Dermis blood vessel endothelial cell (primary cell): Measurements from ENCODE around the gene GCN1. TPM values are rescaled to one million over a fixed set of nuclear protein-coding genes. Genes with fewer than 3 reads are reported as not detected.

Experiments
- DNase-seq: peaks from one replicate; pipeline ENCODE4 v3.0.0; 2010
- total RNA-seq: library from RNA; depleted of rRNA; stranded (reverse); fragments of >200 nt; gene quantifications from 2 replicates; pipeline ENCODE4 v1.2.3, GENCODE V29; 2014

Gene GCN1
- total RNA-seq, 1 donor from 2014 or later, result 162 TPM

DNA sequence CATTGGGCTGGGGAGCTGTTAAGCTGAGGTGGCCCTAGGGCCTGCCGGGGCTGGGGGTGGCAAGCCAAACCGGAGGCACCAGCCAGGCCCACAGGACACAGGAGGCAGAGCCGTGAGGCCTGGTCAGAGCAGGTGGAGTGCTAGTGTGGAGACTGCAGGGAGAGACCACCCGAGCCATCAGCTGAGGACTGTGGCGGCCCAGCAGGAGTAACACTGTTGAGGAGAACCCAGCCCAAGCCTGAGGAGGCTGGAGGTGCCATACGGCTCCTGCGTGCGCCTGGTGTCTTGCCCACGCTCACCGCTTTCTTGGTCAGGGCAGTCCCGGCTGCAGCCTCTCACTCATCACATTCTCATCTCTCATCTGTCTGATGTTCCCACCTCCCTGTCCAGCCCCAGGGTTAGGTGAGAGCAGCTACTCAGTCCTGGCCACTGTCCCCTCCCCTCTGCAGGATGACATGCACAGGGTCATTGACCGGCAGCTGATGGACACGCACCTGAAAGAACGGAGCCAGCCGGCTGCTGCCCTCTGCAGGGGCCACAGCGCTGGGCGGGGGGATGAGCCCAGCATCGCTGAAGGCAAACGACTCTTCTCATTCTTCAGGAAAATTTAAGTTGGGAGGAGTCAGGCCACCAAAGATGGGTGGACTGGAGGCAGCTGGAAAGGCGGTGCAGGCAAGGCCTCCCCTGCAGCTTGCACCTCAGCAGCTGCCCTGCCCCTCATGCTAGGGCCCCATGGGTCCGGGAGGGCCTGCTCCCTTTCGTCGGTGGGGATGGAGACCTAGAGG lies 101.8 kb downstream of the GCN1 start:
- DNase-seq, result no peak

DNA sequence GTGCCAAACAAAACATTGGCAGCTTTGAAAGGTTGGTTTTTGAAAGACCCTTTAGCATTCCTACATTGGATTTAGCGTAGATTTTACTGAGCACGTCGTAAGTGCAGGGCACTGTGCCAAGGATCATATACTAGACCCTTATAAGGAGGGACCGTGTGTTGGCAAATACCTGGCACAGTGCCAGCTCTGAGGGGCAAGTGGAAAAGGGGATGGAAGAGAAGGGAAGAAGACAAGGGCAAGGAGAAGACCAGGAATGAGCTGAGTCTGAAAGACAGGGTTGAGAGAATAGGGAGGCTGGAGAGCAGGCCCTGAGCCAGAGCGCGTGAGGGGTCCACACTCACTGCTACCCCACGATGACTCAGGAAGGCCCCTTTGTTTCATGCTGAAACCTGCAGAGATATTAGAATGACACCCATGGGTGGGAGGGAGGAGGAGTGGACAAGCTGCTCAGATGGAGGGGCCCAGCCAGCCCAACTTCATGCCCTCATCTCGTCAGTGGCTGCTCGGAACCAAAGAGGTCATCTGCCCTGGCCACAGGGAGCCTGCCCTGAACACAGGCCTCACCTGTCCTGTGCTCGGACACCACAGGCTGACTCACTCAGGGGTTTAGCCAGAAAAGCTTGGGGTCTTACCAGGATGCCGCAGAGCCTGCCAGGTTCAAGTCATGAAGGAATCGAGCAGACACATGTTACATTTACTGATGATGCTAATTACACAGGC lies 103.0 kb downstream of the GCN1 start:
- DNase-seq, result no peak

DNA sequence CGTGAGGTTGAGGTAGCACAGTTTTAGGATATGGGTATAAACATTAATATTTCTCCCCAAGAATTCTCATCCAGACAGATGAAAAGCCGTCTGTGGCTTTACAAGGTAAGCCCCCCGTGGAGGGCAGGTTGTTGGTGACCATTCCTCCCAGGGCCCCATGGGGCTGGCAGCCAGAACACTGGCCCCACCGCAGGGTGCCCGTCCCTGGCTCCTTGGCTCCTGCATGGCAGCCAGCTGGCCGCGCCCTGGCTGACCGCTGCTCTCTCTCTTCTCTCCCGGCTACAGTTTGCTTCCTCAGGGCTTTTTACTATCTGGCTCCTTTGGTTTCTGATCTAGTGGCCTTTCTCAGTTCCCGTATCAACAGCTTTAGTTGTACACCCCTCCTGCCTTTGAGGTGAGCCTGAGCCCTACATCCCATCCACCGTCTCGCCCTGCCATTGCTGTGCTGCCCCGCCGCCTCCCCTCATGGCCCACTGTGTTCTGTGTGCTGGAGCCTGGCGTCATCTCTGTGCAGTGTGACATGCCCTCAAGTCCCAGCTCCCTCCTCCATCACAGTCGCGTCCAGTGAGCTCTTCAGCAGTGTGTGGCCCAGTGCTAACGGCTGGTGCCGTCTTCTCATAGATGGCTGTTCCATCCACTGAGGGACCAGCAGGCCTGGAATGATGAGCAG lies 103.8 kb downstream of the GCN1 start:
- no peak for DNase-seq

DNA sequence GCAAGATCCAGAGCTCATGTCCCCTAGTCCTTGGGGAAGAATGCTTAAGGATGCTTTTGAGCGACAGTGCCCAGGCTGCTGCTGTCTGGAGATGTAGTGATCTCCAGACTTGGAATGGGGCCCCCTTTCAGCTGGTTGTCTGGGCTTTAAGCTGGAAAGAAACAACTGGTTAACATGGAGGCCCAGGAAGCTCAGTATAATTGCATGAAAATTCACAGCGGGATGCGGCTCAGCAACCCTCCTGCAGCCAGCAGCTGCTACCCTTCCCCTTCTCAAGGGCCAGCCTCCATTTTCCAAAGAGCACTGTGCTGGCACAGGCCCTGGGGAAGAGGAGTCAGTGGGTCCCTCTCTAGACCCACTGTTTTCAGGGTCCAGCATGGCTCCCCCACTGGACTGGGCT lies 104.3 kb downstream of the GCN1 start:
- DNase-seq, result no peak

DNA sequence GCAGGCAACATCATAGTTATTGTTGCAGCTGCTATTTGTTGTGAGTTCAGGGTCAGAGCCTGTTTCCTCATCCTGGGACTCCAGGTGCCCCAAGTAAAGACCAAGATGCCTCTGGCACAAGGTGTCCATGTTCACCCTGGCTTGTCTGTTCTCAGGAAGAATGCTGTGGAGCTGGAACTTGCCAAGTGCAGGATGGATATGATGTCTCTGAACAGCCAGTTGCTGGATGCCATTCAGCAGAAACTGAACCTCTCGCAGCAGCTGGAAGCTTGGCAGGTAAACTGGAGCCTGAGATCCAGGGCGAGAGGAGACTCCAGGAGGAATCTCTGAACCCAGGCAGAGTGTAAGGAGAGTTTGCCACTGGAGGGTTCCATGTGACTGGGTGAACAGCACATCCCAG lies 104.7 kb downstream of the GCN1 start:
- DNase-seq, result no peak

DNA sequence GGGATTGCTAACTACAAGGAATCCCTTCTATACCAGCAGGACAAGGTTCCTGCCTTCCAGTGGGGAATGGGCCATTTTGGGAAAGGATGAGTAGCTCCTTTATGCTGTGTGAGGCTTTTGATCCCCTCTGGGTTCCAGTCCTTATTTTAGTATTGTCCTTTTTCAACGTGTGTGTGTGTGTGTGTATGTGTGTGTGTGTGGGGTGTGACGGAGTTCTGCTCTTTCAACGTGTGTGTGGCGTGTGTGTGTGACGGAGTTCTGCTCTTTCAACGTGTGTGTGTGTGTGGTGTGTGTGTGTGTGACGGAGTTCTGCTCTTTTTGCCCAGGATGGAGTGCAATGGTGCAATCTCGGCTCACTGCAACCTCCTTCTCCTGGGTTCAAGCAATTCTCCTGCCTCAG lies 105.4 kb downstream of the GCN1 start:
- DNase-seq, result no peak

DNA sequence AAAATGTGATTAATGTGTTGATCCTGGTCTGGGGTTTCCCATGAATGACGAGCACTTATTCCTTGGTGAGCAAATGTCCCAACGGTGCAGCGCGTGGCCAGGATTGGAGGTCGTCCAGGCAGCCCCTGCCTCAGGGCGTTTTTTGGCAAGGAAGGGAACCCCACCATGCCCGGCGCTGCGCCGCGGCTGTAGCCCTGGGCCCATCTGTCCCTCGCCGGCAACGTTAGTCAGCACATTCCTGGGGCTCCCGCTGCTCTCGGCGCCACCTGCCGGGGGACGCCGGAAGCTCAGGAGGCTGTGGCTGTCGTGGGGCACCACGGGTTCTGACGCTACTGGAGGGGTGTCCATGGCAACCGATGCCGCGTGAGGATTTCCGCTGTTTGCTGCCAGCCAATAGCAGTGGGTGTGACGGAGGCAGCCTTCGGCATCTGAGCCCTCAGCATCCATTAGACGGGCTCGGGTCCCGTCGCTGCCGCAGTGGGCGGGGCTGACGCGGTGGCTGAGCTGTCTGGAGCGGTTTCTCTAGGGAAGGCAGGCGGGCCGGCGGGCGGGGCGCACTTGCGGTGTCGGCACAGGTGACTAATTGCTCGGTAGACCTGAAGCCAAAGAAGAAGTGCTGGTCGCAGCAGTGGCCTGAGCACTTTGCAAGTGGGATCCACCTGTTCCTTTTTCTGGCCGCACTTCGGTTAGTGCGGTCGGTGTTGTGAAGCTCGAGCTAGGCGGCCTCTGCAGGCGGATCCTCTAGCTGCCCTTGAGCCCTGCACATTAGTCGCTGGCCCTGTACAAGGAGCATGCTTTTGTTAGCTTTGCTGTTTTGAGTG lies 107.5 kb downstream of the GCN1 start:
- peak; percentile 99 for DNase-seq

DNA sequence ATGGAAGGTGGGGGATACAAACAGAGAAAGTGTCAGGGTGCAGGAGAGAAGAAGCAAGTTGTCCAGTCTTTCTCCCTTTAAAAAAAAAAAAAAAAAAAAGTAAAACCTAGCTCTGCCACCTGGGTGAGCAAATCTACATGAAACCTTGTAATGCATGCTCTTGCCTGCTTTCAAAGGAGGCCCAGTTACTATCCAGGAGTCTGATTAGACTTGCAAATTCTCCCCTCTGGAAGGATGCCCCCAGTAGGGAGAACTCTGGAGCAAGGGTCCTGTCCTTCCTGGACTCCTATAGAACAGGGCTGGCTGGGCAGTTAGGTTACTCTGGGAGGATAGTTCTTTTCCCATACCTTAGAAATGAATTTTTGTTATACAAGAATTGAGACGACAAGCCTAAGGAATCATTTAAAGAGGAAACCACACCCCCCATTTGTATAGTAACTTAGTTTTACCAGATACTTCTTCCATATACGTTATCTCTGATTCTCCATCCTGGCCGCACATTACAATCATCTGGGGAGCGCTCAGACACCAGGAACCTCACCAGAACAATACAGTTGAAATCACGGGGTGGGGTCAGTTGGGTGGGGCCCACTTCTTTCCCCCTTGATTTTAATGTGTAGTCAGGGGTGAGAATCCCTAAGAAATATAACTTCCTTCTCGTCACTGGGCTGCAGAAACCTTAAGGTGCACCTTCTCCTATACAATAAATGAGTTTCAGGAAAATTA lies 108.4 kb downstream of the GCN1 start:
- no peak for DNase-seq

DNA sequence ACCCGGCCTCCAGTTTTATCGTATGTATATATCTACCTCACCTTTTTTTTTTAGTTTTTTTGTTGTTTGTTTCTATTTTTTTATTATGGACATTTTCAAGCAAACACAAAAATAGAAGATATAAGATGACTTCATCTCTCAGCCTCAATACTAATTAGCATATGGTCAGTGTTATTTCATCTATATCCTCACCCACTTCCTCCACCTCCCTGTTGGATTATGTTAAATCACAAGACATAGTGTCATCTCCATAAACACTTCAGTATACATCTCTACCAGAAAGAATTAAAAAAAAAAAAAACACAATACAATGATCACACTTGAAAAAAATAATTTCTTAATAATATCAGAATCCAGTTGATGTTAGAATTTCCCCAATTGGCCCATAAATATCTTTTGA lies 112.9 kb downstream of the GCN1 start:
- no peak for DNase-seq

DNA sequence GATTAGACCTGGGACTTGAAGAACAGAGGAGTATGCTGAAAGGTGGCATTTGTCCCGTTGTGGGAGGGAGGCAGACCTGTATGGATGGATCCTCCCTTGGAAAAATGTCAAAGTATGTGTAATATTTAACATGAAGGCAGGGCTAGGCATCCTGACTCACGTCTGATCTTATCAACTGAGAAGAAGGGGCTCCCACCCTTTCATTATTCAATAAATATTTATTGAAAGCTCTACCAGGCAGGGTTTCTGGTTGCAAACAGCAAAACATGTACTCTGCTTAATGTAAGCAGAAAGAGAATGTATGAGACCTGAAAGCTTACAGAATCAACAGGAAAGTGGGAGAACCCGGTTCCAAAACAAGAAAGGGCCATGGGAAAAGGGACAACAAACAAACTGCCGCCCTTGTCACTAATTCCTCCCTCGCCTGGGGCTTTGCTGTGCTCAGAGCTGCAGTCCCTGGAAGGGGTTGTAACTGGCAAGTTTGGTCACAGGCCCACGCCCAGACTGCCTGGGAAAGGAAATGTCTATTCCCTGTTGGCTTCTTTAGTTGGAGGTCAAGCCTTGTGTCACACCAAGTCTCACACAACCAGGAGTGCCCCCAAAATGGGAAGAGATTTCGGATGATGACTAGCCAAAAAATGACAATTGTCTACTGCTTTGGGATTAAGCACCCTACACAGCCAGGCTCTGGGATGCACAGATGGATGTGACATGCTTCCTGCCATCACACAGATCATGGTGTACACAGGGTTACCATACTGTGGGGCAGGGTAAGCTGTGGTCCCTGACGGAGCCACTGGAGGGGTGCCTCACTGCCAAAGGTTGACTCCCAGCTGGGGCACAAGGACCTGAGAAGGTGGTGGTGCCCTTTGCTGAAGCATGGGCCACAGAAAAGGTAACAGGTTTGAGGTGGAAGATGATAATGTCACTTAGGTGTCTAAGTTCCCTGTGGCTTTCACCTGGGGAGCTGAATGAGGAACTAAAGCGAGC lies 114.8 kb downstream of the GCN1 start:
- no peak for DNase-seq

DNA sequence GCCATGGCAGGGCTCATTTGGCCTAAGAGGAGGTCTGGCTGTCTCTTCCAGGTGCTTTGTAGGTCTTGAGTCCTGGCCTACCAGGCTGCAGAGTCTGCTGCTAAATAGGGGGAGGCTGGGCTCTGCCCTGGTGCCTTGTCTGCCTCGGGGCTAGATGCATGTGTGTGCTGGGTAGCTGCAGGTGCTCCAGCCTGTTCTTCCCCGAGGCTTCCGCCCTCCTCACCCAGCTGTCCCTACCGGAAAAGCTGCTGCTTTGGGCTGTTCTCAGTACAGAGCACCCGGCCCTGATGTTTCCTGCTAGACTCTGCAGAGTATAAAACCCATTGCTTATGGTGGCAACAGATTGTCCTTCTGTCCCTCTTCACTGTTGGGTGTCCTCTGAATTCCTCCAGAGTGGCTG lies 115.6 kb downstream of the GCN1 start:
- peak; percentile 18 for DNase-seq

DNA sequence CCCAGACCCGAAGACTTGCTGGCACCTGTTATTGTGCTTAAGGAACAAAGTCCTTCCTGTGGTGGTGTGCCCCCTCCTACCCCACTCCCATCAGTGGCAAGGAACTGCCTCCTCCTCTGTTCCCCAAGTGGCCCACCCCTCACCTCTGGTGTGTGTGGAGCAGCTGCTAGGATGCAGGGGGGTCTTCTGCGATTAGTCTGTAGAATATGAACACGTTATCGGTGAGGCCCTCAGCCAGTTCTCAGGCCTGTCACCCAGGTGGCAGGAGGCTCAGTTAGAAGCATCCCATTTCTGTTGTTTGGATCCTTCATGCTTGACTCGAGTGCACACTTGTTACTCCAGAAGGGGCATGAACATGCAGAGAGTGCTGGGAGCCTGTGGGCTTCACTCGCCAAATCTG lies 117.3 kb downstream of the GCN1 start:
- DNase-seq, result no peak

Other genes with a start within 250 kb of the GCN1 start
- gene BICDL1, start 205.5 kb downstream of the GCN1 start, total RNA-seq, result 0.05 TPM in 1 of 2 replicates, not detected in the other
- gene RAB35, start 78.0 kb downstream of the GCN1 start, total RNA-seq, result 42.0 and 51.6 TPM in 2 replicates
- gene RPLP0, start 6.4 kb upstream of the GCN1 start, total RNA-seq, result 2,752 and 4,252 TPM in 2 replicates
- 69.8 and 141 TPM in 2 replicates for gene PXN, start 71.0 kb upstream of the GCN1 start, total RNA-seq
- gene RNU4-2, start 97.2 kb upstream of the GCN1 start, total RNA-seq, result under 0.01 TPM in 2 replicates
- under 0.01 TPM in 2 replicates for gene RNU4-1, start 98.5 kb upstream of the GCN1 start, total RNA-seq
- gene SIRT4, start 107.6 kb upstream of the GCN1 start, total RNA-seq, result 1.5 and 3.4 TPM in 2 replicates
- gene PLA2G1B, start 133.1 kb upstream of the GCN1 start, total RNA-seq, result not detected in 2 replicates
- gene MSI1, start 174.4 kb upstream of the GCN1 start, total RNA-seq, result not detected in 2 replicates
- gene COX6A1, start 243.4 kb upstream of the GCN1 start, total RNA-seq, result 363 and 658 TPM in 2 replicates